Measurements from ENCODE around the gene CAMK2G. TPM values are rescaled to one million over a fixed set of nuclear protein-coding genes. Genes with fewer than 3 reads are reported as not detected.

The CAMK2G gene
- total RNA-seq, 1 experiment from 2014 or later: 179 TPM

DNA sequence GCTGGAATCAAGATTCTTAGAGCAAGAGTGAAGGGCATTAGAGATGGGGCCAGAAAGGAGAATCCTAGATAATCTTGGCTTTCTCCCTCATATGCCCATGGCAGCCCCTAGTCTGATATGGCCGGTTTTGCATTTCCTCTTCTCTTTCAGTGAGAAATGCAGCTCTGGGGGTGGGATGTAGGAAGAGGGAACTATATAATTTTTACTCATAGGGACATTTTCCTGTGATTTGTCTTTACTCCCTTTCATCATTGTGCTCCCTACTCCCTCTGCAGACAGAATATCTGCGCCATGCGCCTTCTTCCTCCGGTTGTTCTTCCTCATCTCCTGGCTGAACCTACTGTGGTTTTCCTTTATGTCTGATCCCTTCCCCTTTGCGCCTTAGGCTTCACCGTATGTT is 109.3 kb downstream of the CAMK2G start:
- Histone ChIP-seq H3K4me2 (ENCODE audit: low read length) (no peak overlapping the region), H3F3A (ENCODE audit: low read length, unreplicated experiment) (peaks cover 18% of the 10 kb centered on the region), H3K4me1 (ENCODE audit: insufficient read depth, low read length) (peaks cover 34% of the 10 kb centered on the region), H3K79me2 (ENCODE audit: low read length) (peaks cover 20% of the 10 kb centered on the region), H4K20me1 (ENCODE audit: low read length) (peaks cover 9% of the 10 kb centered on the region; the same call in 1 of the 2 replicates), H3K4me3 (ENCODE audit: low read length) (no peak overlapping the region), H2AFZ (ENCODE audit: low read length) (no peak overlapping the region), H3K9me3 (ENCODE audit: low read length) (no peaks in the 10 kb centered on the region), H3K9ac (ENCODE audit: low read length) (no peak overlapping the region), H3K27ac (ENCODE audit: low read length) (no peak overlapping the region), H3K9me2 (replicated peaks; ENCODE audit: low read length) (no peaks in the 10 kb centered on the region), H3K27me3 (ENCODE audit: low read length) (no peaks in the 10 kb centered on the region), H3K36me3 (ENCODE audit: low read depth, low read length) (peaks cover 87% of the 10 kb centered on the region)
- TF ChIP-seq, protein P1, sequence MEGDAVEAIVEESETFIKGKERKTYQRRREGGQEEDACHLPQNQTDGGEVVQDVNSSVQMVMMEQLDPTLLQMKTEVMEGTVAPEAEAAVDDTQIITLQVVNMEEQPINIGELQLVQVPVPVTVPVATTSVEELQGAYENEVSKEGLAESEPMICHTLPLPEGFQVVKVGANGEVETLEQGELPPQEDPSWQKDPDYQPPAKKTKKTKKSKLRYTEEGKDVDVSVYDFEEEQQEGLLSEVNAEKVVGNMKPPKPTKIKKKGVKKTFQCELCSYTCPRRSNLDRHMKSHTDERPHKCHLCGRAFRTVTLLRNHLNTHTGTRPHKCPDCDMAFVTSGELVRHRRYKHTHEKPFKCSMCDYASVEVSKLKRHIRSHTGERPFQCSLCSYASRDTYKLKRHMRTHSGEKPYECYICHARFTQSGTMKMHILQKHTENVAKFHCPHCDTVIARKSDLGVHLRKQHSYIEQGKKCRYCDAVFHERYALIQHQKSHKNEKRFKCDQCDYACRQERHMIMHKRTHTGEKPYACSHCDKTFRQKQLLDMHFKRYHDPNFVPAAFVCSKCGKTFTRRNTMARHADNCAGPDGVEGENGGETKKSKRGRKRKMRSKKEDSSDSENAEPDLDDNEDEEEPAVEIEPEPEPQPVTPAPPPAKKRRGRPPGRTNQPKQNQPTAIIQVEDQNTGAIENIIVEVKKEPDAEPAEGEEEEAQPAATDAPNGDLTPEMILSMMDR (conservative IDR thresholded peaks at IDR 0.05; ENCODE audit: low read depth, low read length): no peak
- no peak for TF ChIP-seq EZH2 (IDR thresholded peaks at IDR 0.05; ENCODE audit: low read length, unreplicated experiment)
- no peak for TF ChIP-seq EZH2phosphoT487 (IDR thresholded peaks at IDR 0.05; ENCODE audit: borderline replicate concordance, low read length)
- ChIA-PET POLR2A (ENCODE audit: unreplicated experiment) (interaction anchor here (0.6 kb wide), 1 partner anchor 7 kb away, joined by 3 read pairs; a partner anchor contains a TSS), CTCF (no interaction called here)
- no TSS peak for BruUV-seq (replicated peaks)
- intact Hi-C loops (cut with micrococcal nuclease): no loop called here
- DNase-seq (no peak), ATAC-seq (no peak)

DNA sequence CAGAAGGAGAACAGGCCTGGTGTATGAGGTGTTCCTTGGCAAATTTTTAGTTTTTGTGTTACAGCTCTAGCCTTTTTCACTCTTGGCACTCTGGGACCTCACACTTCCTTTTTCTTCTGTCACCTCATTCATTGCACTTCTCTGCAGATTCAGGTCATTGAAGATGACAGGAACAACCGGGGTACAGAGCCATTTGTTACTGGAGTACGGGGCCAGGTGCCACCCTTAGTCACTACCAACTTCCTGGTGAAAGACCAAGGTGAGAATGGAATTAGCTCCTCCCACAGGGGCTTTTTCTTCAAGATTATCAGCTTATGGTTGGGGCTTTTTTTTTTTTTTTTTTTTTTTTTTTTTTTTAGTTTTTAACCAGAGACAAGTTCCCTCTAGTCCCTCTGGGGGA is 111.0 kb downstream of the CAMK2G start:
- Histone ChIP-seq H3K9me2 (replicated peaks; ENCODE audit: low read length) (no peaks in the 10 kb centered on the region), H3K4me3 (ENCODE audit: low read length) (peak overlapping the region; percentile 1; the same call in 1 of the 2 replicates), H3K9ac (ENCODE audit: low read length) (0 out of 2 replicates have a peak overlapping the region, but pooled peaks have one; percentile 0), H3F3A (ENCODE audit: low read length, unreplicated experiment) (peaks cover 18% of the 10 kb centered on the region), H4K20me1 (ENCODE audit: low read length) (peaks cover 22% of the 10 kb centered on the region), H3K4me2 (ENCODE audit: low read length) (peak overlapping the region; percentile 50), H3K27me3 (ENCODE audit: low read length) (no peaks in the 10 kb centered on the region), H3K9me3 (ENCODE audit: low read length) (no peaks in the 10 kb centered on the region), H3K79me2 (ENCODE audit: low read length) (peaks cover 37% of the 10 kb centered on the region), H2AFZ (ENCODE audit: low read length) (no peak overlapping the region), H3K4me1 (ENCODE audit: insufficient read depth, low read length) (peaks cover 34% of the 10 kb centered on the region), H3K36me3 (ENCODE audit: low read depth, low read length) (peaks cover 87% of the 10 kb centered on the region), H3K27ac (ENCODE audit: low read length) (peak overlapping the region; percentile 56)
- TF ChIP-seq EZH2phosphoT487 (IDR thresholded peaks at IDR 0.05; ENCODE audit: borderline replicate concordance, low read length): no peak
- POLR2A ChIA-PET (ENCODE audit: unreplicated experiment): interaction anchor here (0.6 to 1.5 kb wide), 2 partner anchors 8 to 17 kb away, joined by 4 to 14 read pairs; a partner anchor contains a TSS
- DNase-seq (no peak), ATAC-seq (peak; percentile 14; the same call in 1 of the 2 replicates)
- intact Hi-C loops (cut with micrococcal nuclease): loop anchor here (1.0 to 2.0 kb wide), 2 partner anchors 9 to 19 kb away; partner anchors contain the start of gene SEC24C
- CTCF ChIA-PET: no interaction called here
- BruUV-seq (replicated peaks): no TSS peak

DNA sequence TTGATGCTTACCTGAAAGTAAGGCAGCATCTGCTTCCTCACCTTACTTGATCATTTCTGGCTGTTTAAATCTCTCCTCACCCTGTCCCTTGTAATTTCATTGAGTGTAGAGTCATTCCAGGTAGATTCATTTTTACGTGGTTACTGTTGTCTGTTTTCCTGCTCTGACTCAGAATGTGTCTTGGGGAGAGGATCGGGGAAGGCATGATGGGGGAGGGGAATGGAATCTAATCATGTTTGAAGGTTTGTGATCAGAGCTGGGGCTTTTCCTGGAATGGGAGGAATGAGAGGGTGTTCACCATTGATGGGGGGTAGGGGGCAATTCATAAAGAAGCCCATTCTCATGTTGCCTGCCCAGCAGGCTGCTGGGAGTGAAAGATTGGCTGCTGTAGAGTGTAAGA is 111.4 kb downstream of the CAMK2G start:
- Histone ChIP-seq H3K27me3 (ENCODE audit: low read length) (no peaks in the 10 kb centered on the region), H3K4me3 (ENCODE audit: low read length) (peak overlapping the region; percentile 1; the same call in 1 of the 2 replicates), H3K27ac (ENCODE audit: low read length) (peak overlapping the region; percentile 56), H3K36me3 (ENCODE audit: low read depth, low read length) (peaks cover 88% of the 10 kb centered on the region), H3K9me2 (replicated peaks; ENCODE audit: low read length) (no peaks in the 10 kb centered on the region), H3K4me1 (ENCODE audit: insufficient read depth, low read length) (peaks cover 34% of the 10 kb centered on the region), H2AFZ (ENCODE audit: low read length) (no peak overlapping the region), H3K9me3 (ENCODE audit: low read length) (no peaks in the 10 kb centered on the region), H3F3A (ENCODE audit: low read length, unreplicated experiment) (peaks cover 18% of the 10 kb centered on the region), H4K20me1 (ENCODE audit: low read length) (peaks cover 22% of the 10 kb centered on the region), H3K4me2 (ENCODE audit: low read length) (peak overlapping the region; percentile 50), H3K9ac (ENCODE audit: low read length) (0 out of 2 replicates have a peak overlapping the region, but pooled peaks have one; percentile 0), H3K79me2 (ENCODE audit: low read length) (peaks cover 41% of the 10 kb centered on the region)
- peak; percentile 99 for DNase-seq
- intact Hi-C loops (cut with micrococcal nuclease): loop anchor here (1.0 to 2.0 kb wide), 2 partner anchors 9 to 18 kb away; partner anchors contain the start of gene SEC24C
- peak; percentile 94 for ATAC-seq
- BruUV-seq (replicated peaks): no TSS peak
- POLR2A ChIA-PET (ENCODE audit: unreplicated experiment): interaction anchor here (0.6 to 1.5 kb wide), 2 partner anchors 9 to 17 kb away, joined by 4 to 14 read pairs; a partner anchor contains a TSS
- no peak for TF ChIP-seq EZH2 (IDR thresholded peaks at IDR 0.05; ENCODE audit: low read length, unreplicated experiment)
- no peak for TF ChIP-seq EZH2phosphoT487 (IDR thresholded peaks at IDR 0.05; ENCODE audit: borderline replicate concordance, low read length)
- TF ChIP-seq, protein P1 (conservative IDR thresholded peaks at IDR 0.05; ENCODE audit: low read depth, low read length): no peak
- CTCF ChIA-PET: no interaction called here

Other genes with a start within 250 kb of the CAMK2G start
- 0.17 TPM in 1 of 2 replicates, not detected in the other for gene MYOZ1, start 233.1 kb downstream of the CAMK2G start, total RNA-seq (2014; rRNA removed)
- gene SYNPO2L, start 218.5 kb downstream of the CAMK2G start, total RNA-seq (2014; rRNA removed): 0.06 TPM in 1 of 2 replicates, not detected in the other
- 15.0 and 18.2 TPM in 2 replicates for gene AGAP5, start 176.4 kb downstream of the CAMK2G start, total RNA-seq (2014; rRNA removed)
- gene SEC24C, start 130.2 kb downstream of the CAMK2G start, total RNA-seq (2014; rRNA removed): 285 and 325 TPM in 2 replicates
- gene CHCHD1, start 92.5 kb downstream of the CAMK2G start, total RNA-seq (2014; rRNA removed): 199 and 238 TPM in 2 replicates
- 152 and 173 TPM in 2 replicates for gene ZSWIM8, start 88.9 kb downstream of the CAMK2G start, total RNA-seq (2014; rRNA removed)
- gene NDST2, start 63.0 kb downstream of the CAMK2G start, total RNA-seq (2014; rRNA removed): 53.0 and 89.9 TPM in 2 replicates
- 1,570 and 1,582 TPM in 2 replicates for gene PLAU, start 36.6 kb upstream of the CAMK2G start, total RNA-seq (2014; rRNA removed)
- gene VCL, start 123.6 kb upstream of the CAMK2G start, total RNA-seq (2014; rRNA removed): 382 and 445 TPM in 2 replicates